HG03575 (cell line): ENCODE data around the gene RNF31.
"Not testable (repeated sequence)": the region's sequence is repeated elsewhere in the genome, so short reads cannot be mapped to it uniquely, and the experiment has no call there.

ENCODE experiments used
- ATAC-seq: cut with Tn5 transposase; IDR thresholded peaks from one replicate; pipeline ENCODE4 v1.9.1; 2021; ENCODE audit not compliant: unreplicated experiment, insufficient number of reproducible peaks, low FRiP score; ENCODE audit errors: extremely low read depth

The RNF31 gene

DNA sequence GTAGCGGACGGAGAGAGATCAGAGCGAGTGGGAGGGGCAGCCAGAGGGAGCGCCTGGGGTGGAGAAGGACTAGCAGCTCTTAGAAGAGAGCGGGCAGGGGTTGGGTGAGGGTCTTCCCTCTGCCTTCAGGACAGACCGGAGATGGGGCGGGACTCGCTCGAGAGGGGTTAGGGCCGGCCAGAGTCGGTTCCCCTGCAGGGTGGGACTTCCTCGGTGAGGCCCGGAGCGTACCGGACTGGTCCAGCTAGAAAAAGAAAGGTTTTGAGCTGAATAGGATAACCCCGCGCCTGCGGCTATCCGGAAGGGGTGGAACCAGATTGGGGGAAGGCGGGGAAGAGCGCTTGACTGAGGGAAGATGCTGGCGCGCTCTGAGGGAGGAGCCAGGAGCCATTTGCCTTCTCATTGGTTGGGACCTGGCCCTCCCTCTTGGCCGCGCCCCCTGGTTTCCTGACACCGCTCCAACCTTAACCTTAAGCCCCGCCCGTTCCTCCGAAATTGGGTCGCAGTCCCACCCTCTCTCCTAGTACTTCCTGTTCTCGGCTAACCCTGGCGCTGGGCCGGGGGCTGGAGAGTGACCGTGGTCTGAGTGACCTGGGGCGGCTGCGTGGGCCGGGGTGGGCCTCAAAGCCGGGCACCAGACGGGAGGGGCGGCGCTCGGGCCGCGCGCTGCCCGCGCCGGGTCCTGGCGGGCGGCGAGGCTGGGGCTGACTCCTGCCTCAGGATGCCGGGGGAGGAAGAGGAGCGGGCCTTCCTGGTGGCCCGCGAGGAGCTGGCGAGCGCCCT lies at the start of gene RNF31:
RNF31 (plus strand) TSS at position 521 of the 783 bp plus-strand sequence; CDS start at position 722, 201 bp downstream.
- ATAC-seq: peak; percentile 67

- ATAC-seq: no peak
Measured at GRCh38 chr14:24098229-24098926, 48.9 kb upstream of the RNF31 start.

- no peak for ATAC-seq
Measured at GRCh38 chr14:24098927-24099813, 48.1 kb upstream of the RNF31 start.

DNA sequence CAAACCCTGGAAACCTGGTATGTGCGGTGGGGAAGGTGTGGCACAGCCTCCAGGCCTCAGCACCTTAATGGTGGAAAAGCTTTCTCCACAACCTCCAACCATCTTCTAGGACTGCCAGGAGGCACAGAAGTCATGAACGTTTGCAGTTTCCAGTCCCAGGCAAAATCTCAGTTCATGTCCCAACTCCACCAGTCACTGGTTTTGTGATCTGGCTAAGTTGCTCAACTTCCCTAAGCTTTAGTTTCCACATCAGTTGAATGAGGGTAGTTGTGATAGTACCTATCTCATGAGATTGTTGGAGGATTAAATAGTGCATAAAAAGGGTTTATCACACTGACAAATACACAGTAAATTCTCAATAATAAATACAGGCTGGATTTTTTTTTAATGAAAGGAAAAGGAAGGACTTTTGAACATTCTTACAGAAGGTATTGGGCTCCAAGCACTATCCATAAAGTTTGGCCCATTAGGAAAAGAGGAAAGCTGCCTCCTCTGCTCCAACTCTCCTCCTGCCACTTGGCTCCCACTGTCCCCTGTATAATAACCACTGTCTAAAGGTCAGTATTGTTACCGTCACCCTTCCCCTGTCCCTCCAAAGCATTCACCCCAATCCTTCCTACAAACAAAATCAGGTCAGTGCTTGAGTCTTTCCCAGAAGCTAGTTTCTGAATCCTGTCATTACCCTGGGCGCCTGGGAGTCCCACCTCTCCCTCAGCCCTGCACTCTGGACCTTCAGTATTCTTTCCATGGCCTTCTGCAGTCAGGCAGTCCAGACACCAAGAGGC lies 46.9 kb upstream of the RNF31 start:
- ATAC-seq: no peak

DNA sequence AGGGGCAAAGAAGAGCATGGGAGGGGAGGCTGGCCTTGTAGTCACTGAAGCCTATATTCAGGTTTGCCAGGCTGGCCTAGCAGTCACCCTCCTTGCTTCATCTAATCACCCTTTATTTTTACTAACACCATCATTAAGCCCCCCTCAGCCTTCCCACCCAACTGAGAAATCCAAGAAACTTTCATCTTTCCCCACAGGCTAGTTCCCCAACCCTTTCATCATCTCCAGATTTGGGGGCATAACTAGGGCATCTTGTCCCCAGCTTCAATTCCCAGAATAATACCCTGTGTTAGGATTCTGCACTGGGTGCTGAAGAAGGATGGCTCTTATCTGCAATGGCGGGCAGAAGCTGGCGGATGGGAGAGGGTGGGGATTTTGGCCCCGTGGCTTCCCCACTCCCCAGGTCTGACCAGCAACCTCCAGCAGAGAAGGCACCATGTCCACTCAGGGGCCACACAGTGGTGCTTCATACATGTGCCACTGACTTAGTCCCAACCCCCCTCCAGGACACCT lies 46.3 kb upstream of the RNF31 start:
- ATAC-seq: no peak

- no peak for ATAC-seq
Measured at GRCh38 chr14:24102357-24103048, 44.8 kb upstream of the RNF31 start.

- ATAC-seq: no peak
Measured at GRCh38 chr14:24103451-24103850, 43.8 kb upstream of the RNF31 start.

GRCh38 chr14:24105609-24106239 lies 41.6 kb upstream of the RNF31 start:
- ATAC-seq: not testable (repeated sequence)

DNA sequence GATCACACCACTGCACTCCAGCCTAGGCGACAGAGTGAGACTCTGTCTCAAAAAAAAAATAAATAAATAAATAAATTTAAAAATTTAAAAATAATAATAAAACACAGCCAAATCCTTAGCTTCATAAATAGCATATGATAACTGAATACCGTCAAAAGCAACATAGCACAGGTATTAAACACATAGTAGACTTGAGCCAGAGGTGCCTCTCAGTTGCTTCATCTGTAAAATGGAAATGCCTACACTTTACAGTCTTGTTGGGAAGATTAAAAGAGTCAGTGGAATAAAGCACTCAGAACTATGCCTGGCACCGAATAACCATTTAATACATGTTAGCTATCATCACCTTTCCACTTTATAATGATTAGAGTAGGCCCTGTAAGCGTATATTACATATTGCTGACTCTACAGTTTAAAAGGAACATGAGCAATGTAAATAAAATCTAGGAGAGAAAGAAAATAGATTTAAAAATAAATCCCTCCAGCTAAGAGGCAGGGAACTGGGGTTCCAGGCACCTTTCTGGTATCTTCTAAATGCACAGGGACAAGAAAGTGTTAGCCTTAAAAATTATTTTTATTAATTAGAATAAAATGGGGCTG lies 40.5 kb upstream of the RNF31 start:
- ATAC-seq: no peak

DNA sequence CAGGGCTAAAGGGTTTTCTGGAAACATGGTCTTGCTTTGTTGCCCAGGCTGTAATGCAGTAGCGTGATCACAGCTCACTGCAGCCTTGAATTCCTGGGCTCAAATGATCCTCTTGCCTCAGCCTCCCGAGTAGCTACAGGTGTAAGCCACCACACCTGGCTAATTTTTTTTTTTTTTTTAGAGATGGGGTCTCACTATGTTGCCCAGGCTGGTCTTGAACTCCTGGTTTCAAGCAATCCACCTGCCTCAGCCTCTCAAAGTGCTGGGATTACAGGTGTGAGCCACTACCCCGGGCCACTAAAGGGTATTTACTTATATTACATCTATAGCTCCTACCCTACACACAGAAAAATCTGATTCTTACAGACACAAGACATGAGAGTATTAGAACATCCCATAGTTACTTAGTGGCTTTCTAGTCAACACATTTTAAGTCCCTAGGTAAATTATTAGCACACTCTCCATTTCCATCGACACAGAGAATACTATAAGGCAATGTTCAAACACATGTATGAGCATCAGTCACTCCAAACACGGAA lies 38.9 kb upstream of the RNF31 start:
- no peak for ATAC-seq

- ATAC-seq: no peak
Measured at GRCh38 chr14:24110060-24110459, 37.2 kb upstream of the RNF31 start.

- ATAC-seq: no peak
Measured at GRCh38 chr14:24110523-24110922, 36.8 kb upstream of the RNF31 start.

DNA sequence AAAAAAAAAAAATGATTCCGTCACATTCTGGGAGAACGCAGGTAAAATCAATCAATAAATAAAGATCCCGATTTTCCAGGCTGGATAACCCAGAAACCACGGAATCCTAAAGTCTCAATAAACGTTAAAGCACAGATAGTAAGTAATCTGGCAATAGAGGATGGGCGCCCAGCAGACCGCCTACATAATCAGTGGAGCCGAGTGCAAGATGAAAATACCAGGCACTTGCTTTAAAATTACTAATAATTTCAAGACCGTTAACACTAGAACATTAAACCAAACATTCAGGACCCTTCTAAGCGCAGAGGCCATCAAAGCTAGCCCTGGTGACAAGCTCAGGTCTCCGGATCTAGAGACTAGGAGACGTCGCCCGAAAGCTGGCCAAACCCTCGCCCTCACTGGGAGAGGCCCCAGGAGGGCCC lies 33.9 kb upstream of the RNF31 start:
- no peak for ATAC-seq

DNA sequence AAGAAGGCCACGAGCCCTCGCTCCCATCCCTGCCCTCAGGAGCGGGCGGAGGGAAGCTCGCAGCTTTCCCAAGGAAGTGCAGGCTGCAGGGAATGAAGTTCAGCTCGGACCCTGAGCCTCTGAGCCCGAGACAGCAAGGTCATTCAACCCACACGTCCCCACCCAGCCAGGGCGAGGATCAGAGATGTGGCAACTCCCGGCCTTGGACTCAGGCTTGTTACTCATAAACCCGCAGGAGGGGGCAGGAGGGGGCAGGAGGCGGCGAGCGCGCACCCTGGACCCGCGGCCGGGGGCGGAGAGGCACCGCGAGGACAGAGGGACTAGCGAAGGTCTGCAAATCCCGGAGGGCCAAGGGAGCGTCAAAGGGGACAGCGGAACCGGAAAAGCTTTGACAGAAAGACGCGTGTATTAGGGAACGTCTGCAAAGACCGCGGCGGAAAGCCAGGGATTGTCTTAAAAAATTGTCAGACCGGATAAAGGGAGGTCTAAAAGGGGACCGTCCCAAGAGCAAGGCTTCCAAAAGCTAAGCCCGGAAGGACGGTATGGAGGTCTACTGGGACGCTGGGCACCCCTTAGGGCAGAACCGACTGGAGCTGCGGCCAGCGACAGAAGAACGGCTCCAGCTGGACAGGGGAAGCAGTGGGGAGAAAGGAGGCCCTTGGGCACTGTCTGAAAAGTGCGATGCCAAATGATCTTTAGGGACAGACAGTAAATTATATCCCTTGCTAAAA lies 33.3 kb upstream of the RNF31 start:
- ATAC-seq: peak; percentile 21

DNA sequence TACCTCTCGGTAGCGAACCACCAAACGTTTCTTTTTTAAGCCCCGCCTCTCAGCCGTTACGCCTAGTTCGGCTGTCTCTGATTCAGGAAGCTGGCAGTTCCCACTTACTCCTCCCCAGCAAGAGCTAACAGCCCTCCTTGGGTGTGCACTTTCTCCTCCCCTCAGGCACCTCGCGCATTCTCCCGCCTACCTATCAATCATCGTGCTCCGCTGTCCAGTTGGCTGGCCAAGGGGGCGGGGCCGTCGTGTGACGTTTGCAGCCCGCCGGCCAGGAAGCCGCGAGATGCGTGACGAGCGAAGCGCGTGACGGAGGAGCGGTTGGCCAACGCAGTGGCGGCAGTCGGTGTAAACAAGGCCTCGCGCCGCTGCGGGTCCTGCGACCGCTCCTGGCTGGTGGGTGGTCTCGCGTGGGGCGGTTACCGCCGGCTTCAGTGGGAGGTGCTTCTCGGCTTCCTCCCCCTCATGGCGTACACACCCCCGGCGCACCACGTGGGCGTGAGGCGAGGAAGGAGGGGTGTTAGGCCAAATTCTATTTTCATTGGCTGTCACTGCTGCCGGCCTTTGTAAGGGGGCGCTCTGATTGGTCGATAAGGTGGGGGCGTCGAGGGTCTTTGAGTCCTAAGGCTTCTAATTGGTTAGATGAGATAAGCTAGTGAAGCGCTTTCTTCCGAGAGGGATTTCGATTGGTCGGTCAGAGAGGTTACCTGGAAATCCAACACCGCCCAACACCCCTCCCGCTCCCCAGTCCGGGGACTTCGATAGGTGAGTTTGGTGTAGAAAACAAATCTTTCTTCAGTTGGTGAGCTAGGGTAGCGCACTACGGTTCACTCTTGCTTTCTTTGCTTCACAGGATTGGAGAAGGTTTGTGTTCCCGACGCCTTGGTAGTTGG lies 32.5 kb upstream of the RNF31 start, which contains the start of the genes DCAF11 and NRL:
DCAF11 (plus strand) TSS at position 246 of the 890 bp plus-strand sequence. CDS start 818 bp downstream, outside the sequence.
NRL (minus strand) TSS at position 418 of the 890 bp plus-strand sequence. CDS start 32,101 bp downstream, outside the sequence.
- peak; percentile 52 for ATAC-seq
